Measurements from ENCODE around the gene PRR13. TPM values are rescaled to one million over a fixed set of nuclear protein-coding genes. Genes with fewer than 3 reads are reported as not detected.
A peak's percentile ranks its signal among the peaks of the same experiment; 100 is the strongest.

The PRR13 gene
- total RNA-seq, 1 experiment from 2014 or later: 180 TPM

DNA sequence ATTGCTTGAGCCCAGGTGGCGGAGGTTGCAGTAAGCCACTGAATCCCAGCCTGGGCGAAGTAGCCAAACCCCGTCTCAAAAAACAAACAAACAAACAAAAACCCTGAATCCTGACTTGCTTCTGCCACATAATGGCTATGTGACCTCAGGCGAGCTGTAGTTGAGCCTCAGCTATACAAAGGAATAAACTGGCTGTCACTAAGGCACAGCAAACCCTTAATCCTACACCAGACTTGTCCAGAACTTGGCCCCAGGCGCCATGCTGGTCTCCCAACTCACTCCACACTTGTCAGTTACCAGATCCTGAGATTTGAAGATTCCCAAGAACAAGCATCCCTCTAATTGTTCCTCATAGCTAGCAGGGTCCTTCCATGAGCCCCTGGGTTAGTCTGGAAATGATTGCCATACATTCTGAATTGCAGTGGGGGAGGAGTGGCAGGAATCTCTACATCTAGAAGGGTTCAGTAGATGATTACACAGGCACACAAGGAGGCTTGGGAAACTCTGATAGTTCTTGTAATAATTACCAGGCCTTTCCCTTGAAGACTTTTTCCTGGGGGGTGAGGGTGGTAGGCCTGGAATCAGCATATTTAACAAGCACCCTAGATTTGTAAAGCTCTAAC is 47.8 kb downstream of the PRR13 start:
- TF ChIP-seq, protein P1, sequence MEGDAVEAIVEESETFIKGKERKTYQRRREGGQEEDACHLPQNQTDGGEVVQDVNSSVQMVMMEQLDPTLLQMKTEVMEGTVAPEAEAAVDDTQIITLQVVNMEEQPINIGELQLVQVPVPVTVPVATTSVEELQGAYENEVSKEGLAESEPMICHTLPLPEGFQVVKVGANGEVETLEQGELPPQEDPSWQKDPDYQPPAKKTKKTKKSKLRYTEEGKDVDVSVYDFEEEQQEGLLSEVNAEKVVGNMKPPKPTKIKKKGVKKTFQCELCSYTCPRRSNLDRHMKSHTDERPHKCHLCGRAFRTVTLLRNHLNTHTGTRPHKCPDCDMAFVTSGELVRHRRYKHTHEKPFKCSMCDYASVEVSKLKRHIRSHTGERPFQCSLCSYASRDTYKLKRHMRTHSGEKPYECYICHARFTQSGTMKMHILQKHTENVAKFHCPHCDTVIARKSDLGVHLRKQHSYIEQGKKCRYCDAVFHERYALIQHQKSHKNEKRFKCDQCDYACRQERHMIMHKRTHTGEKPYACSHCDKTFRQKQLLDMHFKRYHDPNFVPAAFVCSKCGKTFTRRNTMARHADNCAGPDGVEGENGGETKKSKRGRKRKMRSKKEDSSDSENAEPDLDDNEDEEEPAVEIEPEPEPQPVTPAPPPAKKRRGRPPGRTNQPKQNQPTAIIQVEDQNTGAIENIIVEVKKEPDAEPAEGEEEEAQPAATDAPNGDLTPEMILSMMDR (conservative IDR thresholded peaks at IDR 0.05; ENCODE audit: low read depth, low read length): no peak
- TF ChIP-seq EZH2 (IDR thresholded peaks at IDR 0.05; ENCODE audit: borderline replicate concordance, low read depth, low read length, poor library complexity, severe bottlenecking): no peak
- intact Hi-C loops (cut with micrococcal nuclease; ENCODE audit: unreplicated experiment): no loop called here
- CTCF ChIA-PET: no interaction called here
- DNase-seq (ENCODE audit: low spot score): no peak
- POLR2A ChIA-PET (ENCODE audit: low non-redundant PET): interaction anchor here (1.1 kb wide), 1 partner anchor 10 kb away, joined by 3 read pairs; no protein-coding TSS in a partner anchor
- Histone ChIP-seq H3K27ac (ENCODE audit: low read depth, low read length, poor library complexity, severe bottlenecking) (no peak overlapping the region), H3K36me3 (ENCODE audit: insufficient read depth, low read length, poor library complexity, severe bottlenecking) (peaks cover 17% of the 10 kb centered on the region), H3K4me1 (ENCODE audit: insufficient read depth, low read length, poor library complexity, severe bottlenecking) (peaks cover 17% of the 10 kb centered on the region), H3K27me3 (replicated peaks; ENCODE audit: insufficient read depth, low read depth, low read length, poor library complexity) (no peaks in the 10 kb centered on the region), H3K9me3 (ENCODE audit: low read depth, low read length, poor library complexity, severe bottlenecking) (no peaks in the 10 kb centered on the region), H3K4me3 (ENCODE audit: low read depth, low read length, poor library complexity, severe bottlenecking) (no peak overlapping the region)
- BruUV-seq (replicated peaks): no TSS peak

DNA sequence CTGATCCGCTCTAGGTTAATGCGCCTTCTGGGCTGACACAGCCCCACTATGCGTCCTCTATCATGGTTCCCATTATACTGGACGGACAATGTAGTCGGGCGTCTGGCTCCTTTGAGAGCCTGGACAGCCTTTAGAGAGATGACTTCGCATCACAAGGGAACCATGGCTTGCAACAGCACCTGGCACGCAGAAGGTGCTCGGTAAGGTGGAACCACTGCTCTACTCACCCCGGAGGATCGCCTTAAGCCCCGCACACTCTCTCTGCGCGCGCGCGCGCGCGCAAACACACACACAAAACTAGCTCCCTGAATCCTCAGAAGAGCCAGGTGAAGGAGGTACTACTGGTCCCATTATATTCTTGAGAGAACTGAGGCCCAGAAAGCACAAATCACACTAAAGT is 50.7 kb downstream of the PRR13 start:
- DNase-seq (ENCODE audit: low spot score): no peak
- Histone ChIP-seq H3K4me3 (ENCODE audit: low read depth, low read length, poor library complexity, severe bottlenecking) (peak overlapping the region; percentile 64), H3K27ac (ENCODE audit: low read depth, low read length, poor library complexity, severe bottlenecking) (peak overlapping the region; percentile 80), H3K36me3 (ENCODE audit: insufficient read depth, low read length, poor library complexity, severe bottlenecking) (no peaks in the 10 kb centered on the region), H3K4me1 (ENCODE audit: insufficient read depth, low read length, poor library complexity, severe bottlenecking) (peaks cover 17% of the 10 kb centered on the region), H3K27me3 (replicated peaks; ENCODE audit: insufficient read depth, low read depth, low read length, poor library complexity) (no peaks in the 10 kb centered on the region), H3K9me3 (ENCODE audit: low read depth, low read length, poor library complexity, severe bottlenecking) (no peaks in the 10 kb centered on the region)
- ChIA-PET CTCF (interaction anchor here (0.6 to 0.7 kb wide), 2 partner anchors 312 to 407 kb away, joined by 3 read pairs; partner anchors contain the start of genes CSAD and ZNF740), POLR2A (ENCODE audit: low non-redundant PET) (no interaction called here)
- TSS peak; percentile 65 for BruUV-seq (replicated peaks)
- intact Hi-C loops (cut with micrococcal nuclease; ENCODE audit: unreplicated experiment): no loop called here
- TF ChIP-seq, protein P1 (conservative IDR thresholded peaks at IDR 0.05; ENCODE audit: low read depth, low read length): no peak
- no peak for TF ChIP-seq EZH2 (IDR thresholded peaks at IDR 0.05; ENCODE audit: borderline replicate concordance, low read depth, low read length, poor library complexity, severe bottlenecking)

DNA sequence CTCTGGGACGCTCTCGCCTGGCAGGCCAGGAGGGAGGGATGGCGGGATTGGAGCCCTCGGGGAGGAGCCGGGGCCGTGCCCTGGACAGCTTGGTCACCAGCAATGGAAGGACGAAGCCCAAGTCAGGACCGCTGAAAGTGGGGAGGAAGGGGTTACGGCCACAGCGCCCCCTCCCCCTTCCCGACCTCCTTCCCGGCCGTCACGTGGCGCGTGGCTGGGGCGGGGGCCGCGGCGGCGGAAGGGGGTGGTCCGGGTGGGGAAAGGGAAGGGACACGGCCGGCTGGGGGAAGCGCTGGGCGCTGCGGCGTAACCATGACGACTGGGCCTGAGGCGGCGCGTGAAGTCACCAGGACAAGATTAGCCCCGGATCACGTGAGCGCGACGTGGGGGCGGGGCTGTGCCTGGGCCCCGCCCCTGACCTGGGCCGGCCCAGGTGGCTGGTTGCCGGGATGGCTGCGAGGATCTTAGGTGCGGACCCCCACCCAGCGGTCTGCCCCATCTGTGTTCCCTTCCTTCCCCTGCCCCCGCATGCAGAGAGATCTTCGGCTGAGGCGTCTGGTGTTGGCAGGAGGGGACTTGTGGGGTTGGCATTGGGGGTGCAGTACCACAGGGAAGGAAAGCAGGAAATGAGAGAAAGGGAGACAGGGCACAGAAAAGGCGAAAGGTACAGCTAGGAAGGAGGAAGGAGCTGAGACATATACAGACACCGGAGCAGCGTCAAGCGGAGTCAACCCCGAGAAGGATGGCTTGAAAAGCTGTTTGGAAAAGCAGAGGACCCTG is 51.5 kb downstream of the PRR13 start:
- CTCF ChIA-PET: no interaction called here
- H3K36me3 ChIP-seq (ENCODE audit: insufficient read depth, low read length, poor library complexity, severe bottlenecking): no peaks in the 10 kb centered on the region
- intact Hi-C loops (cut with micrococcal nuclease; ENCODE audit: unreplicated experiment): no loop called here
- H3K27ac ChIP-seq (ENCODE audit: low read depth, low read length, poor library complexity, severe bottlenecking): peak overlapping the region; percentile 80
- peaks cover 17% of the 10 kb centered on the region for H3K4me1 ChIP-seq (ENCODE audit: insufficient read depth, low read length, poor library complexity, severe bottlenecking)
- BruUV-seq (replicated peaks): no TSS peak
- POLR2A ChIA-PET (ENCODE audit: low non-redundant PET): no interaction called here
- TF ChIP-seq, protein P1 (conservative IDR thresholded peaks at IDR 0.05; ENCODE audit: low read depth, low read length): no peak
- no peak for TF ChIP-seq EZH2 (IDR thresholded peaks at IDR 0.05; ENCODE audit: borderline replicate concordance, low read depth, low read length, poor library complexity, severe bottlenecking)
- no peaks in the 10 kb centered on the region for H3K9me3 ChIP-seq (ENCODE audit: low read depth, low read length, poor library complexity, severe bottlenecking)
- peak; percentile 92 for DNase-seq (ENCODE audit: low spot score)
- H3K27me3 ChIP-seq (replicated peaks; ENCODE audit: insufficient read depth, low read depth, low read length, poor library complexity): no peaks in the 10 kb centered on the region
- H3K4me3 ChIP-seq (ENCODE audit: low read depth, low read length, poor library complexity, severe bottlenecking): peak overlapping the region; percentile 64

Measured in A673 (cell line).